ENCODE measurements around the gene ZNF559.

Gene ZNF559

DNA sequence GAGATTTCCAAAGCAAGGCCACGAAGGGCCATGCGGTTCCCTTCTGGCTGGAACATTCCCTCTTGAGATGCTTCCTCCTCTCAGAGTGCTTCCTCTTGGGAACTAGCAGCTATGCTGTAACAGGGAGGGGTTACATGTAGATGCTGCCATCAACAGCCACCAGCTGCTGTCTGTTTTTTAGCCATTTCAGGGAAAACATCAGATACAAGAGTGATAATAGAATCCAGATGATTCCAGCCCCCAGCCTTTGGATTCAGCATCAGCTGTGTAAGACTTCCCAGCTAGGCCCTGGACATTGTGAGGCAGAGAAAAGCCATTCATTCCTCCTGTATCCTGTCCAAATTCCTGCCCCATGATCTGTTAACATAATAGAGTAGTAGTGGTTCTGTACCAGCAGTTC lies 30.7 kb downstream of the ZNF559 start:
- no peak for DNase-seq

DNA sequence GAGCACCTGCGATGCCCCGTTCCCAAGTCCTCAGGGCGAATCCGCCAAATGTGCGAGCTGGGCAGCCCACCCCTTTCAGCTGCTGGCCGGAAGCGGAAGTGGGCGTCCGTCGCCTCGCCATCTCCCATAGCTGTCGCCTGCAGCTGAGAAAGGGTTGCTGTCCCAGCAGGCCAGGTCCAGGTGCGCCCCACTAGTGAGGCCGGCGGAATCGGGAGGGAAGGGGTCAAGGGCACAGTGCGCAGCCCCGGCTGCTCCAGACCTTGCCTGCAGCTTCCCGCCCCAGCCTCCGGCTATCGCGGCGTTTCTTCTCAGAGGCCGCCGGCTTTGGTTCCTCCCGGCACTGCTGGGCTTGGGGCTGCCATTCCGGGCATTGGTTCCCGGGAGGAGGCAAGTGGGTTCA lies 38.9 kb downstream of the ZNF559 start, which contains the start of gene ZNF177:
Gene ZNF177 (plus strand): TSS at position 109 of the 400 bp plus-strand sequence. CDS start 15,299 bp downstream, outside the sequence.
- peak; percentile 27 to 42 for DNase-seq

DNA sequence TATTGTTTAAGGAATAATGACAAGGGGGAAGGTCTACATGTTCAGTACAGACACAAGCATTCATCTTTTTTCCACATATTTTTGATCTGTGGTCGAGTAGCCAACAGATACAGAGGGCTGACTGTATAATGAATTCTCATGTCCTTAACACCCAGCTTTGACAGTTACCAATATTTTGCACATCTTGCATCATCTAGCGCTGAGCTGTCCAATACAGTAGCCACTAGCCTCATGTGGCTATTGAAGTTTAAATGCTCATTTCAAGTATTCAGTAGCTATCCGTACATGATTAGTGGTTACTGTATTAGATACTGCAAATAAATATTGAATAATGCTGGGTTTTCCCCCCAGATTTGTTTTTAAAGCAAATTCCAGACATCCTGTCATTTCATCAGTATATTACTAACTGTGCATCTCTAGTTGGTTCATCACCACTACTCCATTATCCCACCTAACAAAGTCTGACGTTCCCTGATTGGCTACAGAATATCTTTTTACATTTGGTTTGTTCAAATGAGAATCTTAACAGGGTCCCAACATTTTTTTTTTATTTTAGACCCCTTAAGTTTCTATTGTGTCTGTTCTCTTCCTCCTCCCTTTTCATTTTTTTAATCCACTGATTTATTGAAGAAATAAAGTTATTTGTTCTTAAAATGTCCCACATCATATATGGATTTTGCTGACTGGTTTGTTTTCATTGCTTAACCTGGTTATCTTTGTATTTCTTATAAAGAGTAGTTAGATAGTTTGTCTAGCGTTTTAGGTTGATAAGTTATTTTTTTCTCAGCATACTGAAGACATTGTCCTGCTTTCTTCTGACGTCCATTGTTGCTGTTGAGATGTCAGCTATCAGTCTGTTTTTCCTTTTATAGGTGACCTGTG lies 47.0 kb downstream of the ZNF559 start:
- DNase-seq, result no peak

DNA sequence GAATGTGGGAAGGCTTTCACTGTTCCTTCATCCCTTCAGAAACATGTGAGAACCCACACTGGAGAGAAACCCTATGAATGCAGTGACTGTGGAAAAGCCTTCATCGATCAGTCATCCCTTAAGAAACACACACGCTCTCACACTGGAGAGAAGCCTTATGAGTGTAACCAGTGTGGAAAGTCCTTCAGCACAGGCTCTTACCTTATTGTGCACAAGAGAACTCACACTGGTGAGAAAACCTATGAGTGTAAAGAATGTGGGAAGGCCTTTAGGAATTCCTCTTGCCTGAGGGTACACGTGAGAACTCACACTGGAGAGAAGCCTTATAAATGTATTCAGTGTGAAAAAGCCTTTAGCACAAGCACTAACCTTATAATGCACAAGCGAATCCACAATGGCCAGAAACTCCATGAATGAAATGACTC lies 57.4 kb downstream of the ZNF559 start:
- no peak for DNase-seq
